SW 1271 (cell line): ENCODE data around the gene RNF217.

ENCODE experiments used
- DNase-seq, 2 experiments: peaks; one replicate each; lab custom pipeline; 2025; lab: John Stamatoyannopoulos, UW

The RNF217 gene

DNA sequence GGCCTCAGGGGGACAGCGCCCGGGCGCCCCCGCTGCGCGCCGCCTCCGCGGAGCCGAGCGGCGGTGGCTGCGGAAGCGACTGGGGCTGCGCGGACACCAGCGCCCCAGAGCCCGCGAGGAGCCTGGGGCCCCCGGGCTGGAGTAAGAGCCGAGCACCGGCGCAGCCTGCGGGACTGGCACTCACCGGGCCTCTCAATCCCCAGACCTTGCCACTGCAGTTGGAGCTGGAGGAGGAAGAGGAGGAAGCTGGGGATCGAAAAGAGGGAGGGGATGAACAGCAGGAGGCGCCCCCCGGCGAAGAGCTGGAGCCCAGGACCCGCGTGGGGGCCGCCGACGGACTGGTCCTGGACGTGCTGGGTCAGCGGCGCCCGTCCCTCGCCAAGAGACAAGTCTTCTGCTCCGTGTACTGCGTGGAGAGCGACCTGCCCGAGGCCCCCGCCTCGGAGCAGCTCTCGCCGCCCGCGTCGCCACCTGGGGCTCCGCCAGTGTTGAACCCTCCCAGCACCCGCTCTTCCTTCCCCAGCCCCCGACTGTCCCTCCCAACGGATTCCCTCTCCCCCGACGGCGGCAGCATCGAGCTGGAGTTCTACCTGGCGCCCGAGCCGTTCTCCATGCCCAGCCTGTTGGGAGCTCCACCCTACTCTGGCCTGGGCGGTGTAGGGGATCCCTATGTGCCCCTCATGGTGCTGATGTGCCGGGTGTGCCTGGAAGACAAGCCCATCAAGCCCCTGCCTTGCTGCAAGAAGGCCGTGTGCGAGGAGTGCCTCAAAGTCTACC lies 590 bp downstream of the RNF217 start:
- DNase-seq = peak in 1 of 2 experiments; percentile 47

- peak in 1 of 2 experiments; percentile 53 for DNase-seq
Observed at GRCh38 chr6:124963416-124963785, 1.2 kb downstream of the RNF217 start.

DNA sequence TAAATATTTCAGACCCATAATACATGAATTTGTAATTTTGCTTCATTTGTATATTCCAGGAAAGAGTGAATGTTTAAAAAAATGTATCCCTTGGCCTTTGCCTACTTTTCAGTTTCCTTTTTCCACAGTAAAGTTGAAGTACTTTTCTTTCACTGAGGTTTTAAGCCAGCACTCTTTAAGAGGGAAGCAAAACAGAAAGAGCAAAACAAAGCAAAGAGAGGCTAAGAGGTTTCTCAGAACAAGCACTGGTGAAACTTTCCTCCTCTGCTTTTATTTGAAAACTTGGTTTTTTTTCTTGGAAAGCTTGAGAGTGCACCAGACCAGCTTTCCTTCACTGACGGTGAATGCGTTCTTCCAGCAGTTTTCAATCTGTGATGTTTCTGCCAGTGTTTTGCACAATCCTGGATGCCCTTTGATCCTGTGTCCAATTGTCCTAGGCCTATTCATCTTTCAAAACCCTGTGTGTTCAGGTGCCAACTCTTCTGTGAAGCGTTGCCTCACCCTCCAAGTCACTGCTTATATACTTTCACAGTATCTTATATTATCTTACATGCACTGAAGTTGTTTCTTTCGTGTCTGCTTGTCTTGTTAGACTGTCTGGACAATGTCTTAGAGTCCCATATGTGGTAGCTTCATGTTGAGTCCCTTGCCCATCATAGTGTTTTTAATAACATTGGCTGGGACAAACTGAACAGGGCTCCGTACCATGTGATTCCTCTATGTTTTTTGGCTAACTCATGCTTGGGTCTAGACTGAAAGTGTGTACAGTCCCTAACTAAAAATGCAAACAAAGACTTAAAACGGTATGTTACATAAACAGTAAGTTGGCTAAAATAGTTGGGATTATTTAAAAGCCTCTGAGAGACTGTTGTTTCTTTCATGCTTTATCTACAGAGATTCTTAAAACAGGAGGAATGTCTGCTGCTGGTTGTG lies 1.9 kb downstream of the RNF217 start:
- peak in 1 of 2 experiments; percentile 47 for DNase-seq

DNA sequence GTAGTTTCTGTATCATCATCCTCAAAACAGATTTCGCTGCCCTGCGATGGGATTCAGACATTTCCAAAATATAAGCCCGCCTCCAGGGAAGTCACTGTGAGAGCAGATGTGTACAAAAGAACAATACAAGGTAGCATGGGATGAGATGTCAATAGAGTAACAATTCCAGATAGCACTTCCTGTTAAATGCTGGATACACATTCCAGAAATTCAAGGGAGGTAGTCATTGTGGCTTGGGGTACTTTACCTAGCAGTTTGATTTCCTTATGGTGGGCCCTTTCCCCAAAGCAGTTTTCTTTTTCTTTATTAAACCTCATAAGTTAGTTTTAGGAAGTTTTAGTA lies 2.5 kb downstream of the RNF217 start:
- DNase-seq = peak in 1 of 2 experiments; percentile 29

- peak in 1 of 2 experiments; percentile 21 for DNase-seq
Observed at GRCh38 chr6:124965424-124965850, 3.2 kb downstream of the RNF217 start.

DNA sequence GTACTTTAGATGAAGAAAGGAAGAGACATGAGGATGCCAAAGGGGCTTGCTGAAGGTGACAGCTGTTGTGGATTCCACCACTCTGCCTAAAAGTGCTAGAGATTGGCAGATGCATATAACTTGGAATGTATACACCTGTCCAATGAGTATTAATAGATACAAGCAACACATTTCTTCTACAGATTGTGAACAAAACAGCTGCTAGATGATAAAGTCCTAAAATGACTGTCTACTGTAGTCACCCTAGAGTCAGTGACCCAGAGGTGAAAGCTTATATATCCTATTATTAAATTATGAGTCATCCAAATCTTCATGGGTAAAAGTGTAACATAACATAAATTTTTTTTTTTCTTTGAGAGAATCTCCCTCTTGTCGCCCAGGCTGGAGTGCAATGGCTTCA lies 5.2 kb downstream of the RNF217 start:
- no peak for DNase-seq

DNA sequence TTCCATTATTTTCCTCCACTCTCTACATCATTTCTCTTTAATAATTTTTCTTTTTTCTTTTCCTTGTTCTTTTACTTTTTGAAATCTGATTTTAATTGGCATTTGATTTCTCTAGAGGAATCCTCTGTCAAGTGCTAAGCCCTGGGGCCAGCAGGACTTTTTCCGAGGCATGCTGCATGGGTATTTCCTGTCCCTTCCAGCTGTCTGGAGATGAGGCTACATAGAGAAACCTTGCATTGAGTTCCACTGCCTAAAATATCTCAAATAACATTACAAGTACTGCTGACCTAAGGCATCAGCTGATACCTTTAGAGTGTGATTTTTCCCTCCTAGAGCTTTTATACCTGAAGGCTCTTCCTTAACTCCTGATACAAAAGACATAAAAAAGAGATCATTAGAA lies 6.2 kb downstream of the RNF217 start:
- no peak for DNase-seq

GRCh38 chr6:124970243-124970642 lies 8.0 kb downstream of the RNF217 start:
- DNase-seq = no peak

GRCh38 chr6:124970763-124971162 lies 8.5 kb downstream of the RNF217 start:
- no peak for DNase-seq

- DNase-seq = no peak
Observed at GRCh38 chr6:124973780-124974179, 11.5 kb downstream of the RNF217 start.

GRCh38 chr6:124974771-124975377 lies 12.6 kb downstream of the RNF217 start:
- DNase-seq = no peak

DNA sequence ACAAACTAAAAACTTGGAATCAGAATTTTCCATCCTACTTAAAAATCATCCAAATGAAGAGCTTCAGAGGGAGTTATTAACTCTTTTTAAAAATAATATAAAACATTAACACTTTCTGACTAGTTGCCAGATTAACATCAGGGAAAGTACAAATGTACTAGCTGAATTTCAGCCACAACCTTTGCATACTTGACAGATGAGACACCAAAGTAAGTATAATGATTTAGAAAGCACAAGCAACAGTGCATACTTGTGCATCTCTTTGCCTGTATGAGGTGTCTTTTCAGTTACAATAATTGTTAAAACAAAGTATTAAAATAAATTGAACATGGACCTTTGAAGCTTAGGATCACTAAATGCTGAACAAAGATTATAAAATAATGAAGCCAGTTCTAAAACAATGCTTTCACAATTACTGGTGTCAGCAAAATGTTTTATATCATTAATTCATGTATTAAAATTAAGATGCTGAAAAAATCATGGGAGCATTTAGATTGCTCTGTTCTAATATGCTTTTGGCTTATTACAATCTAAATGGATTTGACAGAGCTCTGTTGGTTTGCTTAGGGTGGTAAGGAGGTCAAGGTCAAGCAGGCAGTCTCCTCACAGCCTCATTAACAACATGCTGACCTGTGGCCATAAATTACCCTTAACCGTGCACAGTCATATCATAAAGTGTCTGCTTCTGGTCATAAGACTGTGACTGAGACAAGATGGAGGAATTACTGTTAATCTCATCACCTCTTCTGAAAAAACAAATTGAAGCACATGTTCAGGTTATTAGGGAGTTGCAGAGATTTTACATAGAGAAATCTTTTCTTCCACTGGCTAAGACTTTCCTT lies 15.1 kb downstream of the RNF217 start:
- no peak for DNase-seq

- no peak for DNase-seq
Observed at GRCh38 chr6:124978451-124979293, 16.4 kb downstream of the RNF217 start.

DNA sequence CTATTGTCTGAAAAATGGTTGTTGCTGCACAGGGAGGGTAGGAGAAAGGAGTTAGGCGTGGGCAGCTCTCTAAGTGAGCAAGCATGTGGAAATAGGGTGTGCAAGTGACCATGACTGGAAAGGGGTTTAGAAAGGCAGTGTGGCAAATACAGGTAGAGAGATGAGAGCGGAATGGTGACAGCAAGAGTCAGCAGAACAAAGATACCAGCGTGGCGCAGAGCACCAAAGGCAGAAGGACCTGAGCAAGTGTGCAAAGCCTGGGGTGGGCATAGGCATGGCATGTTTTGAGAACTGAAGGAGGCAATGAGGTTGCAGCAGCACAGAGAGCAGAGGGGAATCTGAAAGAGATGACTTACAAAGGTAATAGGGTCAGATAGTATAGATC lies 17.0 kb downstream of the RNF217 start:
- DNase-seq = no peak

DNA sequence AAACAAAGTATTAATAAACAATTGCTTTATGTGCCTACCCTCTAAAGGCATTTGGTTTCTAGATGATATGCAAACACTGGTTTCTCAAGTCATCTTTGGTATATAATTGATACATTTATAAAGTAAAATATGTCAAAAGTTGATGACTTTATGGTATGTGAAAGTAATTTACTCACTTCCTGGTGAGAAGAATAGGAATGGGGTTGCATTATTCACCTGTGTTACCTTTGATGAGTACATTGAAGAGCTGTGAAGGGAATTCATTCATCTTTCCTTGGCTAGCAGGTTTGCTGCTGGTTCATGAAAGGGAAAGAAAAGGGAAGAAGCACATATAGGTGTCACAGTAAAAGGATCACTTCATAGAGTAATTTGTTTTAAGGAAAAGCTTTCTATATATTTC lies 20.4 kb downstream of the RNF217 start:
- DNase-seq = no peak

- DNase-seq = no peak
Observed at GRCh38 chr6:124983383-124984083, 21.3 kb downstream of the RNF217 start.

- peak in 1 of 2 experiments; percentile 47 for DNase-seq
Observed at GRCh38 chr6:124984668-124985338, 22.6 kb downstream of the RNF217 start.

DNA sequence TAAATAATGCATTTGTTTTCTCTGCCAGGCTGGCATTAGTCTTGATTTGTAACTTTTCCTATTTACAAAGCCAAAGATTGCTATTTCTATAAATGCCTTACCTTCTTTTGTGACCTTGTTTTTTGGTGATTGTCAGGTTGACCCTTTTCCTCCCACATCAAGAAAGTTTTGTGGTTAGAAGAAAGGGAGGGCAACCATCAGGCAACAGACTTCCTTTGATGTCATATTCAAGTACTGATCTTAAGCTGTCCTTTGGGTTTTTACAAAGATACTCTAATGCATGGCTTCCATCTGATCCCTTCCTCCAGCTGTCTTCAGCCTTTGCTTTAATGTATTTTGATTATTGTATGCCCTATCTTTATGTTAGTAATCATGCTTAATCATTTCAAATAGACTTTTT lies 23.9 kb downstream of the RNF217 start:
- DNase-seq = no peak

DNA sequence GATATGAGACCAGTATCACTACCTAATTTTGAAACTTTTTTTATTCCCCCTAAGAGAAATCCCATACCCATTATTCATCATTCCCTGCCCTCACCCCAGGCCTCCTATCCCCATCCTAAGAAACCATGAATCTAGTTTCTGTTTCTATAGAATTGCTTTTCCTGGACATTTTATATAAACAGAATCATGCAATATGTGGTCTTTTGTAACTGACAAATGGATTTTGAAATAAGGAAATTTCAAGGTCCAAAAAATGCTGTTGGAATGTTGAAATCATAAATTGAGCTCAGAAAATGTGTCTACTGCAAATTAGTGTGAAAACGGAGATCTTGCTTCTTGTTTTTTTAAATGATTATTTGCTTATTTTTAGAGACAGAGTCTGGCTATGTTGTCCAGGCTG lies 25.1 kb downstream of the RNF217 start:
- no peak for DNase-seq
